Anterior cingulate cortex (tissue), 58 donors: Measurements from ENCODE around the gene DHX8.
"Not testable (repeated sequence)": the region's sequence is repeated elsewhere in the genome, so short reads cannot be mapped to it uniquely, and the experiment has no call there.

Source experiments
- DNase-seq, 58 donors: peaks; one replicate each; lab custom pipeline; 2025; lab: John Stamatoyannopoulos, UW

The DHX8 gene

DNA sequence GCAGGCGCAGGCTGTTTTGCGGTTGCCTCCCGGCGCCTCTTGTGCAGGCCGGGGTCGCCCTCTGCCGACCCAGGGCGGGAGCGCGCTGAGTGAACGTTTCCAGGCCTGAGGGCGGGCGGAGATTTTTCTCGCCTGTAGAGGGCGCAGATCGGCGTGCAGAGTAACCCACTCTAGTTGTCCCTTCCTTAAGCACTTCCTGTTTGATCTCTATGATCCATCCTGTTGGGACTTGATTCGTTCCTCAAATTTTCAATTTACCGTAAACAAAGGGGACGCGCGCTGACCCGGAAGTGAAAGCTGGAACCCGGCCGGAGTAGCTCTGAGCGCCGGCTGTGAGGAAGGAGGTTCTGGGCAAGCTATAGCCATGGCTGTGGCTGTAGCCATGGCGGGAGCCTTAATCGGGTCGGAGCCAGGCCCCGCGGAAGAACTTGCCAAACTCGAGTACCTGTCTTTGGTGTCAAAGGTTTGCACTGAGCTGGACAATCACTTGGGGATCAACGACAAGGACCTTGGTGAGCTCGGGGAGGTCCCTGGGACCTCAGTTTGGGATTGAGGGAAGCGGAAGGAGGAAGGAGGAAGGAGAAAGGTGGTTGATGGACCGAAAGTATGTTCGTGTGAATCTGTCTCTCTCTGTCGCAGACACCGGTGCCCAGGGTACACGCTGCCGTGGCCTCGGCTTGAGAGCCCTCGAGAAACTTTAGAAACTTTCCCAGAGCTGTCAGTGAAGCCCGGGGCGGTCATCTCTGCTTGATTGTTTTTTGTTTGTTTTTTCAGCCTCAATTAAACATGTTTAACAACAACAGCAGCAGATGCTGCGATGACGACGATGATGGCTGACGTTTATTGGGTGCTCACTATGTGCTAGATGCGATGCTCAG lies at the start of gene DHX8:
DHX8 (plus strand) TSS at position 302 of the 878 bp plus-strand sequence; CDS start at position 365, 63 bp downstream.
- peak; percentile 56 to 100 (median 96) for DNase-seq

DNA sequence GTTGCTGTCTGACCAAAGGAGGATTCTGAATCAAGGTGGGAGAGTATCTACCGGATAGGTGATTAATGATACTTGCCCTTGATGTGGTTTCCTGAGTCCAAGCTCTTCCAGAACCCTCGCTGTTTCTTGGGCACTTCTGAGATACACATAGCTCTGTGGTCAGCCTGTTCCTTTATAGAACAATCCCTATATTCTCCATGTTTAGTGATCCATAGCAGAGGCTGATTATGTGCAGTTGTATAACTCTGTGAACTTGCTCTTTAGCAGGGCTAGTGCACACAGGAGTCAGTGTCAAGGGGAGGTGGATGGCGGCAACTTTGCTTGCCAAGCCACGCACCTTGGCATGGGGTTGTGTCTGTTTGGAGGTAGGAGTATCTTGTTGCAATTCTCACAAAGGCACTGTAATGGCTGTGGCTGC lies 48.9 kb upstream of the DHX8 start:
- DNase-seq, result no peak

DNA sequence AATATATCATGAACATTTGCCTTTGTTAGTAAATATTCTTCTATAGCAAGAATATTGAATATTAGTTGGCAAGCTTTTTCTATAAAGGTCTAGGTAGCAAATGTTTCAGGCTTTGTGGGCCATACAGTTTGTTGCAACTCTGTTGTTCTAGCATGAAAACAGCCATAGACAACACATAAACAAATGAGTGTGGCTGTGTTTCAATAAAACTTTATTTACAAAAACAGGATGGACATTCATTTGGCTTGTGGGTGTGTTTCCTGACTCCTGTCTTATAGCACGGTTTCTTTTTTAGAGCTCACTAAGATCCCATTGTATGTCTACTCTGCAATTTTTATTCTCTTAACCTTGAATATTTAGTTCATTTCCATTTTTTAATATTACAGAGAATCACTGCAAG lies 46.0 kb upstream of the DHX8 start:
- no peak for DNase-seq

DNA sequence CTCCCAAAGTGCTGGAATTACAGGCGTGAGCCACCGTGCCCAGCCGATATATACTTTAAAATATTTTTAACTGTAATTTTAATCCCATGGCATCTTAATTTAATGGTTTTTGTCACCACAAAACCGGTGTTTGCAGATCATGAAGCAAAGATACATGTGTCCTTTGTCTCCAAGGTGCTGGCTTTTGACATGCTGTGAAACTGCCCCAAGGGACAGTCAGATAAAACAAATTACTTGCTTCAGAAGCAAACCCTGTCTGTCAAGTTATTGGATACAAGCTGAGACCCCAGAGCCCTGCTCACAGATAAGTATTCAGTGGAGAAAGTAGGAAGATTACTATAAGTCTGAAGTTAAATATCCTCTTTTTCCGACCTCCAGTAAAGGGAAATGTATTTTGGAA lies 45.1 kb upstream of the DHX8 start:
- DNase-seq, result no peak

DNA sequence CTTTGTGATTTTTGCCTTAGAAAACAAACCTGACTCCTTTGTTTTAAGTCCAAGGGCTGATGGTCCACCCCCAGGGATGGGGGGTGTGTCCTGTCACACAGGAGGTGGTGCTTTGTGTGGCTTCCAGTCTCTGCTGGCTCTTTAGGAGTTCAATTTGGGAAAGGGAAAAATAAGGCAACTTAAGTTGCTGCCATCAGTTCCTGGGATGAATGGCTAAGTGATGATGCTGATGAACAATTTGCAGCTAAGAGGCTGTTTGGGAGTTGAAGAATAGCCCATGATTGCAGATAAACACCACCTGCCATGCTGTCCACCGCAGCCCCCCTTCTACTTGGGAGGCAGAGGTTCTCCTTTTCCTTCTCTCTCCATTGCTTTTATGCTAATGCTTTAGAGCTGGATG lies 44.7 kb upstream of the DHX8 start:
- peak in 12 of 58 donors; percentile 6 to 54 (median 9) for DNase-seq

DNA sequence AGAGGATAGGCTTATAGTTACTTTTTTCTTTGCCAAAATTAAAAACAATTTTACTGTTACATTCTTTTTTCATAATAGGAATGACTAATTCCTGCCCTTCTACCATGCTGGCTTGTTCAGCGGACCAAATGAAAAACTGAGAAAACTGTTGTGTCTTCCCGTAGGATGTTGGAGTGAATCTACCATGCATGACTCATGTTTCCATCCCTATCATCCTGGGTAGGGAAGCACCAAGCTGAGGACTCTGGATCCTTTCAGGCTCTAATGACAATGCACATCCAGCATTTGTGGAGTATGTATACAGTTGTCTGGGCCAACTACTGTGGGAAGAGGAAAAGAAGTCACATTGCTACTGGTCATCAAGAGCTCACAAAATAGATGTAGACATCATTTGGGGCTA lies 41.1 kb upstream of the DHX8 start:
- DNase-seq, result peak in 6 of 58 donors; percentile 2 to 54 (median 15)

DNA sequence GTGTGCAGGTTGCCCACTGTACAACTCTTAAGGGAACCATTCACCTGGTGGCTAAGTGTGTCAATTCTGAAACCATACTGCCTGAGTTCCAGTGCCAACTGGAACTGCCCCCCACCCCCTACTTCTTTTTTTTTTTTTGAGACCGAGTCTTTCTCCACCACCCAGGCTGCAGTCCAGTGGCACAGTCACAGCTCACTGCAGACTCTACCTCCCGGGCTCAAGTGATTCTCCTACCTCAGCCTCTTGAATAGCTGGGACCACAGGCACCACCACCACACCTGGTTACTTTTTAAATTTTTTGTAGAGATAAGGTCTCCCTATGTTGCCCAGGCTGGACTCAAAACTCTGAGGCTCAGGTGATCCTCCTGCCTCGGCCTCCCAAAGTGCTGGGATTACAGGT lies 40.4 kb upstream of the DHX8 start:
- DNase-seq, result no peak

DNA sequence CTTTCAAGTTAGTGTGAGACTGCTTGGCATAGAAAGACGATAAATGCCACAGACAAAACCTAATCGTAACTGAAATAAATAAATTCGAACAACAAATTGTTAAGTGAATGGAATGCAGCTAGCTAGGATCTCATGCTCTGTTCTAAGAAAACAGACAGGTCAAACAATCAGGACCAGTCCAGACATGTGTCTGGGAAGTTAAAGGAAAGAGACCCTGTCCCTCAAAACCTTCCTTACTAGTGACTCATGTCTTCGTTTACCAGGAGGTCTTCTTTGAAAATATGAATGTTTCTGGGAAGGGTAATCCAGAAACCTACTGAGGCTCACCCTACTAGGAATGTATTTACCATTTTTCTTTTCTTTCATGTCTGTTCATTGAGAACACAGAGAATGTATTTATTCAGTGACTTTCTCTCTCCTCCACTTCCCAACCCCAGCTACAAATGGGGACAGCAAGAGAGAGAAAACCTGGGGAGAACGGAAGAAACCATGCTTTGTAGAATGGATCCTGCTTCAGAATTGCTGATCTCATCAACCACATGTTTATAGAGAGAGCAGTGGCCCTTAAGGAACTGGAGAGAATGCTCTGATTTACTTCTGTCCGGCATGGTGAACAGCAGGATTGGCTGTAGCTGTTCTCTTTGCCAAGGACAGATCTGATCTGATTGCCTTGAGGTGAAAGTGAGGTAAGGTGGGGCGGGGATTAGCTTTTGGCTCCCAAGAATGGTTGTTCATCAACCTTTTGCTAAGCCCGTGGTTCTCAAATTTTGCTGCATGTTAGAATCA lies 39.4 kb upstream of the DHX8 start:
- no peak for DNase-seq

DNA sequence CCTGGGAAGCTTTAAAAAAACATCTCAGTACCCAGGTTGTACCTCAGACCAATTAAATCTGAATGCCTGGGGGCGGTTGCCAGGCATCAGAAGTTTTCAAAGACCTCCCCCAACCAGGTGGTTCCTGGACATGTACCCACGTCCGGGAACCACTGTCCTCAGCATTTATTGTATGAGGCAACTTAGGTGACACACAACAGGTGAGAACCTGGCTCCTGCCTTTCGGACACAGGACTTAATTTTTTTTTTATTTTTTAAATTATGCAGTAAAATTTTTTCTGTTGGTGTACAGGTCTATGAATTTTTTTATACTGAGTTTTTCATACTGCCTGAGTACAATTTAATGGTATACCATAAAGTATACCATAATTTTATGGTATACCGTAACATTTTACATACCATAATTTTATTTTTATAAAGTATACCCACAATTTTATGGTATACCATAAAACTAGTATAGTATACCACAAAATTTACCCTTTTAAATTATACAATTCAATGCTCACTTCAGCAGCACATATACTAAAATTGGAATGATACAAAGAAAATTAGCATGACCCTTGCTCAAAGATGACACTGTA lies 38.7 kb upstream of the DHX8 start:
- DNase-seq, result no peak

DNA sequence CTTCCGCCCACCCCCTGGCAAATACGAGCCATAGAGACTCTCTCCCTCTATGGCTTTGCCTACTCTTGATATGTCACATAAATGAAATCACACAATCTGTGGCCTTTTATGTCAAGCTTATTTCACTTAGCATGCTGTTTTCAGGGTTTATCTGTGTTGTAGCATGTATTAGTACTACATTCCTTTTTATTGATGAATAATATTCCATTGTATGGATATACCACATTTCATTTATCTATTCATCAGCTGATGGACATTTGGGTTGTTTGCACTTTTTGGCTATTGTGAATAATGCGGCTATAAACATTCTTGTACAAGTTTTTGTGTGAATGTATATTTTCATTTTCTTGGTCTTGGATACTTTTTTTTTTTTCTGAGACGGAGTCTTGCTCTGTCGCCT lies 37.0 kb upstream of the DHX8 start:
- DNase-seq, result no peak

DNA sequence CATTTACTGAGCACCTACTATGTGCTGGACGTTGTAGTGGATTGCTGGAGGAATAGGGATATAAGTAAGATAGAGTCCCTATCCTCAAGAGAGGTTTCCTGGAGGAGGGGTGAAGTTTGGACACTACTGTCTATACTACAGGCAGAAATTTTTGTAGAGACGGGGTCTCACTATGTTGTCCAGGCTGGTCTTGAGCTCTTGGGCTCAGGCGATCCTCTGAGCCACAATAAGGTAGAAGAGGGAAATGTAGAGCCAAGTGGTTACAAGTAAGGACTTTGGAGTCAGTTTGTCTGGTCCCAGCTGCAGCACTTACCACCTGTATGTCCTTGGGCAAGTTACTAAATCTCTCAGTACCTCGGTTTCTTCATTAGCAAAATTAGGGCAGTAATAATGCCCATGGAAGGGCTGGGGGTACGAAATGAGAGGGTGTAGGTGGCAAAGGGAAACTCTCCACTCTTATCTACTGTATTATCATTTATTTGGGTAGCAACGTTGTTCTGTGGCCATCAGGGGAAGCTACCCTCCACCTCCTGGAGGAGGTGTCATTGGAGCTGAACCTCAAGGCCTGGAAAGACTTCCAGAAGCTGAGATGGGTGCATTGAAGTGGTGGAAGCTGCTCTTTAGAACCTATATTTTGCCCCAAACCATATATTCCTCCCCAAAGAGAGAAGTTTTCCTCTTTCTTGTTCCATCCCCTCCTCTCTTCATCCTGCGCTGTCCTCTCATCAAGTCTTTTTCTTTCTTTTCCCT lies 34.9 kb upstream of the DHX8 start:
- DNase-seq, result no peak

DNA sequence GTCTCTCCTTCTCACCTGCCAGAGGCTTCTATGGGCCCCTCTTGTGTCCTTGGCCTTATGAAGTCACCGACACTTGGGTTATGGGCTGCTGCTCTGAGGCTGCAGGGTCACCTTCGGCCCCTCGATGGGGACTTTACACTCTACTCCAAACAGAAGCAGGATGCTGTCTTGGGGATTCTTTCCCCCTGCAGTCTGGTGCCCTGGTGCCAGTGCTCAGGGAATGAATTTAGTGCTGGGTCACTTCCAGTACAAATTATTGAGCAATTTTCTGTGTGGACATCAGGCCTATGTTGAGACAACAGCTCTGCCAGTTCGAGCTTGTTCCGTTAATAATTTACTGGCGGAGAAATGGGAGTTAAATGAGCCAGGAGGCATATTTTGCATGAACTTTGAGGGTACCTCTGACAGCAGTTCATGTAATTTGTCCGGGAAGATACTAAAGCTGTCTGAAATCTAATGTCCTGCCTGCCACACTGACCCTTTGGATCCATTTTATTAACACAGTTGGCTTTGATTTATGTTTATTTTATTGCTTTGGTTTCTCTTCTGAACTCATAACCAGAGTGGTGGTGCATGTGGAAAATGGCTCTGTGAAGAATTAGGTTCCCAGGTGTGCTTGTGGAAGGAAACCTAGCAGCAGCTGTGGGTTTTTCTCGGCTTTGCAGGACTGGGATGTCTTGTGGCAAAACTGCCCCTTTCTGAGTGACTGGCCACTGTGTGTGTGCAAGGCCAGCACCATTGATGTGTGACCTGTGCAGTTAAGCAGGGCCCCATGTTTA lies 34.1 kb upstream of the DHX8 start:
- no peak for DNase-seq

DNA sequence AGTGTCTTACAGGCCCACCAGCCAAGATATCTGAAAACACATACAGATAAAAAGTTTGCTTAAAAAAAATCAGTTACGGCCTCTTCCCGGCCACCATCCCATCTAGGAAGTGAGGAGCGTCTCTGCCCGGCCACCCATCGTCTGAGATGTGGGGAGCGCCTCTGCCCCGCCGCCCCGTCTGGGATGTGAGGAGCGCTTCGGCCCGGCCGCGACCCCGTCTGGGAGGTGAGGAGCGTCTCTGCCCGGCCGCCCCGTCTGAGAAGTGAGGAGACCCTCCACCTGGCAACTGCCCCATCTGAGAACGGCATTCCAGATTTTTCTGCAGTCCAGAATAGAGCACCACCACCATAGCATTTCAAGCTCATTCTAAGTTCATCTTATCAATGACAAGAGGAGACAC lies 33.0 kb upstream of the DHX8 start:
- DNase-seq, result not testable (repeated sequence)

DNA sequence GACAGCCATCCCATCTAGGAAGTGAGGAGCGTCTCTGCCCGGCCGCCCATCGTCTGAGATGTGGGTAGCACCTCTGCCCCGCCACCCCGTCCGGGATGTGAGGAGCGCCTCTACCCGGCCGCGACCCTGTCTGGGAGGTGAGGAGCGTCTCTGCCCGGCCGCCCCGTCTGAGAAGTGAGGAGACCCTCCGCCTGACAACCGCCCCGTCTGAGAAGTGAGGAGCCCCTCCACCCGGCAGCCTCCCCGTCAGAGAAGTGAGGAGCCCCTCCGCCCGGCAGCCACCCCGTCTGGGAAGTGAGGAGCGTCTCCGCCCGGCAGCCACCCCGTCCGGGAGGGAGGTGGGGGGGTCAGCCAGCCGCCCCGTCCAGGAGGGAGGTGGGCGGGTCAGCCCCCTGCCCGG lies 32.0 kb upstream of the DHX8 start:
- not testable (repeated sequence) for DNase-seq

DNA sequence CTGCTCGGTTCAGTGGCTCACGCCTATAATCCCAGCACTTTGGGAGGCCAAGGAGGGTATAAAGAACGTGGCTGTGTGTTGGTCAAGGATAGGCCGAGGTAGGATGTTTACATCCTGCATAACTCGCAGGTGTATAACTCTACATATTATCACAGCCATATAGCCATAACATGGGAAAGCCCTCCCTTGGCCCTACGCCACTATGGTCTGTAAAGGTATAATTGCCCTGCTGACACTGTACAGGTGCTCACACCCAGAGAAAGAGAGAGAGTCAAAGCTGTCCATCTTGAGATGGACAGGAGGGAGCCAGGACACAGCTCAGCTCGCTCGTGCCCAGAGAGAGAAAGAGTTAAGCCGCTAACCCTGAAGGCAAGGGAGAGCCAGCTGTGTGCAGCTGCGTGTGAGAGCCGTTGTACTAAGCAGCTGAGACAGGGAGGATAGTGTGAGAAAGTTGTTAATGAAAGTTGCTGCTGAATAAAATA lies 30.4 kb upstream of the DHX8 start:
- no peak for DNase-seq

DNA sequence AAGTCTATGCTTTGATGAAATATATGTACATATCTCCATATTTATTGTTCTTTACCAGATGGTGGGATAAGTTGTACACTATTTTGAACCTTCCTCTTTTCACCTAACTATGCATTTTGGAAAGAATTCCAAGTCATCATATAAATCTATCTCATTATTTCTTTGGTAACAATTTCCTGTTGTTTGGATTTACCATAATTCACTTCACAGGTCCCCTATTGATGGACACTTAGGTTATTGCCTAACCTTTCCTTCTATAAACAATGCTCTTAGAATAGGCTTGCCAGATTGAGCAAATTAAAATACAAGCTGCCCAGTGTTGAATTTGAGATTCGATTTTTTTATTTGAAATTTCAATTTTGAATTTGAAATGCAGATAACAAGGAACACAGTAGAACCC lies 28.9 kb upstream of the DHX8 start:
- no peak for DNase-seq

DNA sequence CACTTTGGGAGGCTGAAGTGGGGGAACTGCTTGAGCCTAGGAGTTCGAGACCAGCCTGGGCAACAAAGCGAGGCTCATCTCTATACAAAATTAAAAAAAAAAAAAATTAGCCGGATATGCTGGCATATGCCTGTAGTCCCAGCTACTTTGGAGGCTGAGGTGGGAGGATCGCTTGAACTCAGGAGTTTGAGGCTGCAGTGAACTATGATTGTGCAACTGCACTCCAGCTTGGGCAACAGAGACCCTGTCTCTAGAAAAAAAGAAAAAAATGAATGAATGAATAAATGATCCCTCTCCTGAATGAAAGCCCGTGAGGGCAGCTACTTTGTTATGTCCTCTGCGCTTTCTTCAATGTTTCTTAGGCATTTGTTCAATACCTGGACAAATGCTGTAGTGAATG lies 27.7 kb upstream of the DHX8 start:
- no peak for DNase-seq

DNA sequence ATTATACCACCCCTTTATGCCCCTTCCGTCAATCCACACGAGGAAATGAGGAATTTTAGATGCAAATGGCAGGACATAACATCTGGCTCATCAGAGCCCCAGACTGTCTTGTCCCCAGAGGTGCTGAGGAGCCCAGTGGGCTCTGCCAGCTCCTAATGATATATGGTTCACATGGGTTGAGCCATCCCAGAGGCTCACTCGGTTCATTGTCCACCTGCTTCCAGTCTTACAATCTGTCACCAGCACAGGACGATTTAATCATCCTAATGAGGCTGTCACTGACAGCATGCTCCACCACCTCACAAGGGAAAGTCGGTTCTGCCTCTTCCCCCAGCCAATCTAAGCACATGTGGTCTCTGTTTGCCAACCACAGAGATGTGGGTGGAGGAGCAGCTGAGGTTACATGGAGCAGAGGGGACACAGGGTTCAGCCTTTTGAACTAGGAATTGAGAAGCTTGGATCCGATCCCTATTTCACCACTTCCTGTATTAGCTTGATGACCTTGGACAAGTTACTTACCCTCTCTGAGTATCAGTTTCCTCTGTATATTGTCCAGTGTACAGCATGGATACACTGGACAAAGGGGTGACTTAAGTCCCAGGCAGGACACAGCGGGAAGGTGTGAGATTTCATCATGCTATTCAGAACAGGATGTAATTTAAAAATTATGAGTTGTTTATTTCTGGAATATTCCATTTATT lies 27.0 kb upstream of the DHX8 start:
- no peak for DNase-seq

DNA sequence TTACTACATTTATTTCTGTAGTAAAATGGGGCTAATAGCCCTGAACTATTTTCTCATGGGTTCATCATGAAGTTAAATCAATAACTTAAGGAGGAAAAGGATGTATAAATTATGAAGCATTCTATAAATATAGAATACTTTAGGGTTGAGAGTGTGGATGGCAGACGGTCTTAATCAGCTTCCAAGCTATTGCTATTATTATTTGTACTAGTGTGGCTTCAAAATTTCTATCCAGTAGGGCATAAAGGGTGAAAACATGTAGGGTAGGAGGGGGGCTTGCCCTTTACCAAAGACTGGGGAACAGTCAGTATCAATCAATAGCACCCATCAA lies 26.4 kb upstream of the DHX8 start:
- no peak for DNase-seq
